Endometrial microvascular endothelial cells (primary cell): ENCODE measurements around the gene ASCL5. TPM values are rescaled to one million over a fixed set of nuclear protein-coding genes. Genes with fewer than 3 reads are reported as not detected.

Experiments
- in situ Hi-C: cut with HindIII; loops from 2 replicates; pipeline ENCODE4 v1.10.0; 2017; ENCODE audit warnings: low sequenced_read_pairs, low pct_unique_long_range_greater_than_20kb; ENCODE audit errors: inconsistent ontology term
- total RNA-seq: library from RNA; depleted of rRNA; stranded (reverse); fragments of >200 nt; gene quantifications from one replicate; pipeline ENCODE4 v1.2.3, GENCODE V29; 2015; ENCODE audit errors: inconsistent ontology term

ASCL5 gene
- total RNA-seq, 1 donor from 2014 or later = not detected

DNA sequence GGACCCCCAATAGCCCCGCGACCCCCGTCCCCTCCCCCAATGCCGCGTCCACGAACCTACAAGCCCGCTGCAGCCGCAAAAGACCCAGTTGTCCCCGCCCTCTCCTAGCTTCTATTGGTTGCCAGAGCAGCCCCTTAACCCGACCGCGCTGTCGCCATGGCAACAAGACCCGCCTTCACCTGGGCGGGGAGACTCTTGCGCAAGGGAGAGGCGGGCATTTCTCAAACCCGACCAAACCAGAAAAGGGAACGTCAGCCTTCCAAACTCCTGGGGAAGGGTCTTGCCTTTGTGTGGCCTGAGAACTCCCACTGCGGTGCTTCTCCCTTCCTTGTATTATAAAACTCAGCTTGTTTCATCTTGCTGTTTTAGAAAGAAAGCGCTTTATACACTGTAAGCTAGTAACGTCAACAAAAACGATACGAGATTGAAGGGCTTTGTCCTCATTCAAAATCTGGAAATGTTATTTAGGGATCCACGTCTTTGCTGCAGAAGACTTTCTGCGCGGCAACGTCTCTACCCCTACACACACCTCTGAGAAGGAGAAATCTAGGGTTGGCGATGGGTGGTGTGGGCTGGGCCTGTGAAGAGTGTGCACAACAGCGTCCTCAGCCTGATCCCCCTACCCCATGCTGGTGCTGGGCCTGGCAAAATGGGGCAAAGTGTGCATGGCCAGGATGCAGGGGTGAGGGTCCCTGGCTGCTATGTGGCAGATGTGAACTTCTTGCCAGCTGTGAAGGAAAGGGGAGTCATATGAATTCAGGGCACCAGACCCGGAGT lies 27.6 kb upstream of the ASCL5 start, which contains the start of gene TMEM9:
Gene TMEM9, minus strand, starts transcription at position 86 of the 777 bp plus-strand sequence. CDS start 551 bp downstream, outside the sequence.
- in situ Hi-C loops = no loop called here

- in situ Hi-C loops = no loop called here
These were observed 26.7 kb upstream of the ASCL5 start for GRCh38 chr1:201153474-201154388.

GRCh38 chr1:201149400-201149799 lies 22.4 kb upstream of the ASCL5 start:
- in situ Hi-C loops = no loop called here

DNA sequence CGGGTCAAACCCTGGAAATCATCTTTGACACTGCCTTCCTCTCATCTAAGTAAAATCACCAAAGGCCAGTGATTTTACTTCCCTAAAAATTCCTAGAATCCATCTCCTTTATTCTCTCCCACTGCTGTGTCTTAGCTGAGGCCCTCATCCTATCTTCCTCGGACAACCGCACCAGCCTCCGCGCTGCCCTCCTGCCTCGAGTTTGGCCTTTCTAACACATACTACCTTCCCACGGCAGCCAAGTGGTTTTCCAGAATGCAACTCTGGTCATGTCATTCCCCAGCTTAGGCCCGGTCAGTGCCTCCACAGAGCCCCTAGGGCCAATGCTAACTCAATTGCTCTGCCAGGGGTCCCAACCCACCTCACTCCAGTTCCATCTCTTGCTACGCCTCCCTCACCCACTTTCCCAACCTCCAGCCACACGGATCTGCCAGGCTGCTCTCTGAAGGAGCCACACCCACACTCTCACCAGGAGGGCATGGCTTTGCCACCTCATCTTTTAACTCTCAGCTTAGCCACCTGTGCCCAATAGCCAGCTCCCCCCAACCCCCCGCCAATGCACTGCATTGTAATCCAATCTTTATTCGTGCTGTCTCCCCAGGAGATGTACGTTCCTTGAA lies 20.5 kb upstream of the ASCL5 start:
- in situ Hi-C loops = no loop called here

DNA sequence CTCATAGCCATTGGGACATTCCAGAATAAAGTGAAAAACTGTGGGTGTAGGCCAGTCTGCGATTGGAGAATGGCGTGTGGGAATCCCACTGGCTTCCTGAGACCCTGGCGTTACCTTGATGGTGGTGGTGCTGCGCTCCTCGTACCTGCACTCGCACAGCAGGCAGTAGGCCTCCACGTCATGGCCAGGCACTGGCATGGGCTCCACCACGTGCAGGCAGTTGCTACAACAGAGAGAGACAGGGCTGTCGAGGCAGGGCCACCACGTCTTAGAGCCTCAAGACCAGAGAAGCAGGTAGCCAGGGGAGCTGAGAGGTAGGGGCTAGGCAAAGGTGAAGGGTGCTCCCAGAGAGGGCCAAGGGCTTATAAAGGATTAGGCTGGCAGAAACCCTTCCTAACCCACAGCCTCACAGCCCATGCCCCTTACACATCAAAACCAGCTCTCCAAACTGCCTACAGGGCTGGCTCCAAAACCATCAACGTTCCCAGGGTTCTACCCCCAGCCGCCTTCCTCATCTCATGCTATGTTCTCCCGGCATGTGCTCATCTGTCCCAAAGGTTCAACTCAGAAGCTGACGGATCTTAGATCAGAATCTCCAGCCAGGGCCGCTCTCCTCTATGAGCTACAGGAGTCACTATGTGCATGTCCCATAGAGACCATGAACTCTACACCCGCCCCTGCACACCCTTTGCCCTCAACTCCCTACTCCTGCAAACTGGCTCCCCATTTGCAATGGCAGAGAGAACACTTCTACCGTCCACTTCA lies 19.8 kb upstream of the ASCL5 start:
- in situ Hi-C loops = no loop called here

GRCh38 chr1:201145816-201146215 lies 18.8 kb upstream of the ASCL5 start:
- in situ Hi-C loops = no loop called here

GRCh38 chr1:201145132-201145531 lies 18.1 kb upstream of the ASCL5 start:
- in situ Hi-C loops = no loop called here

- in situ Hi-C loops = no loop called here
These were observed 17.7 kb upstream of the ASCL5 start for GRCh38 chr1:201144701-201145100.

DNA sequence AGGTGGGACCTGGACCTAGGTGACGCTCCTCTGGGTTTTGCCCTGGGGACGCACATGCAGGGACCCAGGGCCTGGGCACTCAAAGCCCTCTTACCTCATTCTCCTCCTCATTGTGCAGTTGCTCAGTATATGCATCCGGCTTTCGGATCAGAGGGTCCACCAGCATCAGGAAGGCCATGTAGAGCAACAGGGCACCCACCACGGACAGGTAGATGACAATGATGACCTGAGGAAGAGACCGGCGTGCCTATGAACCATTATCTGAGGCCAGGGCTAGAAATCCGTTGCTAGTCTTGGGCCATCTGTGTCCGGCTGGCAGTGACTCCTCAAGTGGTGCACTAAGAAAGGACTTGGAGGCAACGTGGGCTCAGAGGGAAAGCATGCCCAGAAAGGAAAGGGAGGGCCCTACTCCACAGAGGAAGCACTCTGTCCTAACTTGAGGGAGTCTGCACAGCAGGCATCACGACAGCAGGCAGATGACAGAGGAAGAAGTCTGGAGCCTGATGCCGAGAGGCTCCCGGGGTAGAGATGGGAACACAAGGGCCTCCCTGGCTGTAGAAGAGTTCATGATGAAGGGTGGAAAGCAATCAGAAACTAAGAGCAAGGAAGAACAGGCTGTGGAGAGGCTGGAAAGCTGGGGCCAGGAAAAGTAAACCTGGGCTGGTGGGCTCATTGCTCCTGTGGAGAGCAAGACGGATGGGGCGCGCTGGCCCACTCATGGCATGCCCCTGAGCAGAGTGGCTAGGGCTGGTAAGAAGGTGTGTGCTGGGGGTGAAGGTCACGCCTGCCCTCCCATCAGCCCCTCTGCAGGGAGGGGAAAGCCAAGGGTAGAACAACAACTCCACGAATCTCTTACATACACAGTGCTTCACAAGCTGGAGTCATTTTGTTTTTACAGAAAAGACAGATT lies 17.0 kb upstream of the ASCL5 start:
- in situ Hi-C loops = no loop called here

DNA sequence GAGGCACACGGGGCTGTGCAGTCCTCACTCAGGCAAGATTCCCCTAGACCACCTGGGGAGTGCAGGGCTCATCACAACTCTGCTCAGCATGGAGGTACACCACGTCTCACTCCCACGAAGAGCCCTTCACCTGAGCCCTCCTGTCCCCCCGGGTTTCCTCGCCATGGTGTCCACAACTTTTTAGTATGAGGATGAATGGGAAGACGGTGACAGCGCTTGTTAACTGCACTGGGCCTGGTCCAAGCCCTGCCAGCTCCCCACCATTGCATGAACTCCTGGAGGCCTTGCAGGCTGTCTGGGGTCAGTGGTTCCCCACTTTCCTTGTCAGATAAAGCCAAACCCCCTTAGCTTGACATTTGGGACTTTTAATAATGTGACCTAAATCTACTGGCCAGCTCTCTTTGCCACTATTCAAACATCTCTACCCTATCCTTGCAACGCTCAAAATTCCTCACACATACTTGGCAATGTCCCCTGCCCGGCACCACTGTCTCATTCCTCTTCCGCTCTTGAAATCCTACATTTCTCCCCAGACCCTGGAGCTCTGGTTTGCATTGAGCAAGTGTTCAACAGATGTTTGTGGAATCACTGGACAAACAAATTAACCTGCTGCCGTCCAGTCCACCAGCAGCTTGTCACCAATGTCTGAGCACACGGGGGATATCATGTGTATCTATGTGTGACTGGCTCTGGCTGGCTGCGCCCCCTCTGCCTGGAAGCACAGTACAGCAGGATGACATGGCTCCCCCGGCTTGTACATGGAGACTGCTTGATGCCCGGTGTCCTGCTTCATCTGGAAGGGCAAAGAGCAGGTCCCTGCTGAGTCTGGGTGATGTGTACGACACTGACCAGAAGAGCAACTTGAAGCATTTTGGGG lies 16.1 kb upstream of the ASCL5 start:
- in situ Hi-C loops = no loop called here

DNA sequence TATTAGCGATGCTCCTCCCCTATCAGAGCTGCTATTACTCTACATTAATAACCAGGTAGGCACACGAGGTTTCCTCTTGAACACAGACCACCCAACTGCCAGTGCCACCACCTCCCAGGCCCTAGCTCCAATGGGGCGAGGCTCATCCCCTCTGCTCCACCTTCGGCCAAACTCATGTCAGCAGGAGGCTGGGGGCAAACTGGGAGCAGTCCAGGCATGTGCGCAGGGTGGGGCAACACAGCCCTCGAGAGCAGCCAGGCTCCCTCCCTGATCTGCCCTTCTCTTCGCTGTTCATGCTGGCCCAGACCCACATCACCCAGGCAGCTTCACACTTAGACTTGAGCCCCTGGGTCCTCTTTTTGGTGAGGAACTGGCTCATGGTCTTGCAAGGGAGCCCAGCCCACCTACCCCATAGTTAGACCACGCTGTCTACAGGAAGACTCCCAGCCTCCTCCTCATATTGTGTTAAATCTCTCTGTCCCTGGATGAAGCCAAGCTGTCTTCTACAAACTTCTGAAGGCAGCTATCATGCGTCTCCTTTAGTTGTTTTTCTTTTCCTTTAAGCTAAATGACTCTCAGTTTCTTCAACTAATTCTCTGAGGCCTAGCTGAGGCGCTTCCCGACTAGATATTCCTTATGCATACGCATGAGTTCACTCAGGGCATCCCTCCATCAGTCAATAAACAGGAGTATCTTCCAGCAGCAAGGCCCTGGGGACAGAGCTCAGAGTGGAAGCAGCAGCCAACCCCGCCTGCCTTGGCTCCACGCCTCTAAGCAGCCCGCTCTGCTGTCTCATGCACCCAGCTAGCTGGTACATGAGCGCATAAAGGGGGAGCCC lies 15.2 kb upstream of the ASCL5 start:
- in situ Hi-C loops = no loop called here

DNA sequence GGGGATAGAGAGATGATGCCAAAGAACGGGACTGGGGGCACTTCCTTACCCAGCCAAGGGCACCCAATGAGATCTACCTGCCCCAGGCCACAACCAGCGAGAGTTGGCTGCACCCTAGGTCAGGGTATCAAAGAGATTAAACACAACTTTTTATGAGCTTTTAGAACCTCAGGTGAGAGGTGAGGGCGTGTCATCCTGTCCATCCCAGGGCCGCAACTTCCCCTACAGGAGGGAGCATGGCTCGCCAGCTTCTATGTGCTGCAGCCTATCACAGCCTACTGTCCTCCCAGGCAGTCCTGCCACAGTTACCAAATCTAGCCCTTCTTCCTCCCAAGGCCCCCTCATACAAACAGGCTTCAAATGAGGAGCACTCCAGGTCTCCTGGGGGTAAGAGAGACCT lies 14.4 kb upstream of the ASCL5 start:
- in situ Hi-C loops = no loop called here

- in situ Hi-C loops = no loop called here
These were observed 13.9 kb upstream of the ASCL5 start for GRCh38 chr1:201140941-201141260.

- in situ Hi-C loops = no loop called here
These were observed 13.4 kb upstream of the ASCL5 start for GRCh38 chr1:201140235-201140940.

GRCh38 chr1:201139756-201140155 lies 12.8 kb upstream of the ASCL5 start:
- in situ Hi-C loops = no loop called here

DNA sequence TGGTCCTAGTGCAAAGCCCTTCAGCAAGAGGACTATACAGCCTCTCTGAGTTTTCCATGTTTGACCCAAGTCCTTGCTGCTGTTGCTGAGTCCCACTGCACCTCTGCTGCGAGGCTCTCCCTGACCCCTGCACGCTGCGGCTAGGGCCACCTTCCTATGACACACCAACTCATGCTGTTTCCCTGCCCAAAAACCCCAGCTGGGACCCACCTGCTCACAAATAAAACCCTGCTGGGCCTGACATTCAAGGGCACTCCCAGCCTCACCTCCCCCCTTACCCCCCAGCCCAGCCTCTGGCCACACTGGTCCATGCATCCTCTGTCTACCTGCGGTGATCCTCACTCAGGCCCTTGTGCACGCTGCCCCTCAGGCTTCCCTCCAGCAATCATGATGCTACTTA lies 12.3 kb upstream of the ASCL5 start:
- in situ Hi-C loops = no loop called here
